Fibroblast of the aortic adventitia (primary cell): ENCODE data around the gene SF3B5. TPM values are rescaled to one million over a fixed set of nuclear protein-coding genes. Genes with fewer than 3 reads are reported as not detected.

Source experiments
- DNase-seq: peaks from one replicate; pipeline ENCODE4 v3.0.0-alpha.2; 2010; ENCODE audit warnings: low read depth
- H3K4me3 ChIP-seq: 2 replicates; pipeline ENCODE4 v1.5.1; 2011; ENCODE audit warnings: low read depth, mild to moderate bottlenecking, control low read depth, low read length, moderate library complexity
- total RNA-seq: library from RNA; depleted of rRNA; stranded (reverse); fragments of >200 nt; gene quantifications from 2 replicates; pipeline ENCODE4 v1.2.3, GENCODE V29; 2012; ENCODE audit warnings: low replicate concordance
- TF ChIP-seq, protein P1 (sequence below): IDR thresholded peaks from 2 replicates; pipeline ENCODE4 v1.5.1; 2011; ENCODE audit warnings: mild to moderate bottlenecking, low read length, control low read depth, inconsistent platforms; ENCODE audit not compliant: insufficient read depth

Gene SF3B5
- total RNA-seq = 14.8 and 115 TPM in 2 replicates

- TF ChIP-seq, protein P1, sequence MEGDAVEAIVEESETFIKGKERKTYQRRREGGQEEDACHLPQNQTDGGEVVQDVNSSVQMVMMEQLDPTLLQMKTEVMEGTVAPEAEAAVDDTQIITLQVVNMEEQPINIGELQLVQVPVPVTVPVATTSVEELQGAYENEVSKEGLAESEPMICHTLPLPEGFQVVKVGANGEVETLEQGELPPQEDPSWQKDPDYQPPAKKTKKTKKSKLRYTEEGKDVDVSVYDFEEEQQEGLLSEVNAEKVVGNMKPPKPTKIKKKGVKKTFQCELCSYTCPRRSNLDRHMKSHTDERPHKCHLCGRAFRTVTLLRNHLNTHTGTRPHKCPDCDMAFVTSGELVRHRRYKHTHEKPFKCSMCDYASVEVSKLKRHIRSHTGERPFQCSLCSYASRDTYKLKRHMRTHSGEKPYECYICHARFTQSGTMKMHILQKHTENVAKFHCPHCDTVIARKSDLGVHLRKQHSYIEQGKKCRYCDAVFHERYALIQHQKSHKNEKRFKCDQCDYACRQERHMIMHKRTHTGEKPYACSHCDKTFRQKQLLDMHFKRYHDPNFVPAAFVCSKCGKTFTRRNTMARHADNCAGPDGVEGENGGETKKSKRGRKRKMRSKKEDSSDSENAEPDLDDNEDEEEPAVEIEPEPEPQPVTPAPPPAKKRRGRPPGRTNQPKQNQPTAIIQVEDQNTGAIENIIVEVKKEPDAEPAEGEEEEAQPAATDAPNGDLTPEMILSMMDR = no peak
- H3K4me3 ChIP-seq = peak within 1 kb of the TSS; percentile 100
- peak; percentile 100 for DNase-seq
These were observed at the start of gene SF3B5 for GRCh38 chr6:144095134-144096002. Gene SF3B5, minus strand, starts transcription at chr6:144095573. Its CDS starts 76 bp downstream, at chr6:144095497.

GRCh38 chr6:144144996-144145395 is 49.6 kb upstream of the SF3B5 start:
- no peak for DNase-seq
- TF ChIP-seq, protein P1 = no peak
- no peak overlapping the region for H3K4me3 ChIP-seq

DNA sequence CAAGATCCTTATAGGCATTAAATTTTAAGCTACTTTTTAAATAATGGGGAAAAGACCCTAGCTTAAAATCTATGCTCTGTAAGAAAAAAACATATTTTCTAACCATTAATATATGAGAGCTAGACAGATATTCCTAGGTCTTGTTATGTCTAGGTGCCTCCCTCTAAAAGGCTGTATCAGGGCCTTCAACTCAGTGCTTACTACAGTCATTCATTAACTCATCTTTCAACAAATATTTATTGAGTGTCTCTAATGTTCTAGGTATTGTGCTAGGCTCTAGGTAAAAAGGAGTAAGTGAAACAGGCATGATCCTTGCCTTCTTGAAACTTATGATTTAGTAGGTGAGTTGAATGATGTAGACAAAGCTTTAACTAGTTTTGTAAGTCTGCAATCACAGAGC is 48.5 kb upstream of the SF3B5 start:
- no peak overlapping the region for H3K4me3 ChIP-seq
- no peak for DNase-seq
- TF ChIP-seq, protein P1 = no peak

DNA sequence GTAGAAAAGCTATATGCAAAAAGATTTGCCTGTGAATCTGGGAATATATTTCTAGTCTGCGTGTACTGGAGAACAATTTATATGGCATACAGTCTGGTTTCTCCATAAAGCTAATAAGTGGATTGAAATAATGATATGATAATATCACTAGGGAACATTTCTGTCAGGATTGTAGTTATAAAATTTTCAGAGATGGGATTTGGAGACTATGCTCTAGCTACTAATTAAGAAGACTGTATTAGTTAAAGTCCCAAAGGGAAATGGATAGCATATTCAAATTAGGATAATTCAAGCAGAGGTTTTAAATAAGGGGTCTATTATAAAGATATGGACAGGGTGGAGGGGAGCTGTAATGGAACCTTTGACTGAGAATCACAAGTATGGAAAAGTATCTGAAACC is 47.7 kb upstream of the SF3B5 start:
- no peak for DNase-seq
- H3K4me3 ChIP-seq = no peak overlapping the region
- TF ChIP-seq, protein P1 = no peak

- TF ChIP-seq, protein P1 = no peak
- no peak for DNase-seq
- no peak overlapping the region for H3K4me3 ChIP-seq
These were observed 46.1 kb upstream of the SF3B5 start for GRCh38 chr6:144141470-144141869.

GRCh38 chr6:144140867-144141266 is 45.5 kb upstream of the SF3B5 start:
- TF ChIP-seq, protein P1 = no peak
- no peak for DNase-seq
- no peak overlapping the region for H3K4me3 ChIP-seq

DNA sequence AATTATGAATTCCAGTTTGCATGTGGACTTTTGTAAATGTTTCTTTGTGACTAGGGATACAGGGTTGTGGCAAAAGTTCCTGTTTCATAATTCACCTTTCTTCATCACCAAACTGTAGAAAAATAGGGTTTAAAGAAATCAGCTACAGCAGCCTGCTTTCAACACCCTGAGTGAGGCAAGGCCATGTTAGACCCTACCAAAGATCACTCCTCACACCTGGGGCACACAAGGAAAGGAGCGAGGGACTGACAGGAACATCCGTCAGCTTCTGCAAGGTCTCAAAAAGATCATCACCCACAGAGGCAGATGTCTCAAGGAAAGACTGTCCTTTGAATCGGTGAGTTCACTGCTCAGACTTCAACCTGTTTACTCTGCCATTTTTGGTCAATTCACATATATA is 44.4 kb upstream of the SF3B5 start:
- TF ChIP-seq, protein P1 = no peak
- H3K4me3 ChIP-seq = no peak overlapping the region
- no peak for DNase-seq
